Colonic mucosa (tissue), 4 donors: ENCODE results near the gene FOXC1. TPM values are rescaled to one million over a fixed set of nuclear protein-coding genes. Genes with fewer than 3 reads are reported as not detected.

Experiments
- DNase-seq: peaks from one replicate; pipeline ENCODE4 v3.0.0-alpha.2; 2020
- H3K27ac ChIP-seq: fragments of 200-600 bp; one replicate; pipeline ENCODE4 v1.8.0; 2021
- H3K27me3 ChIP-seq: fragments of 200-600 bp; one replicate; pipeline ENCODE4 v1.8.0; 2021
- H3K36me3 ChIP-seq: fragments of 200-600 bp; one replicate; pipeline ENCODE4 v1.8.0; 2021
- H3K4me1 ChIP-seq: fragments of 200-600 bp; one replicate; pipeline ENCODE4 v1.8.0; 2021; ENCODE audit warnings: mild to moderate bottlenecking
- H3K4me3 ChIP-seq: fragments of 200-600 bp; one replicate; pipeline ENCODE4 v1.8.0; 2021
- H3K9ac ChIP-seq, 2 donors: one replicate each; pipeline ENCODE4 v1.7.0; 2013; ENCODE audit warnings: control low read depth in 2 of 2, low read depth in 2 of 2, low read length in 2 of 2
- H3K9me3 ChIP-seq: fragments of 200-600 bp; one replicate; pipeline ENCODE4 v1.8.0; 2021
- intact Hi-C: fragments of 100-400 bp; cut with DNase I; formaldehyde crosslinking; loops from one replicate; pipeline ENCODE4 v1.14.1; 2022
- total RNA-seq, 2 donors: library from RNA; stranded (reverse); fragmentation: NEBNext Ultra II Directional in 1 of 2; extraction: Animal tissue kit (Norgen Biotek cat#: 25700) in 1 of 2; gene quantifications; one replicate each; pipeline ENCODE4 v1.2.1, GENCODE V29; 2021
- TF ChIP-seq, protein P1 (sequence below): fragments of 200-600 bp; IDR thresholded peaks from one replicate; pipeline ENCODE4 v1.8.0; 2022; ENCODE audit warnings: antibody characterized with exemption, mild to moderate bottlenecking
- donor health status: healthy.
- donor health status: DM: no; HTN: no; CAD: no.
- donor health status: DM: no; HTN: no; CAD: no.

The FOXC1 gene
- total RNA-seq, 2 donors from 2014 or later: 0.69 to 1.5 TPM

DNA sequence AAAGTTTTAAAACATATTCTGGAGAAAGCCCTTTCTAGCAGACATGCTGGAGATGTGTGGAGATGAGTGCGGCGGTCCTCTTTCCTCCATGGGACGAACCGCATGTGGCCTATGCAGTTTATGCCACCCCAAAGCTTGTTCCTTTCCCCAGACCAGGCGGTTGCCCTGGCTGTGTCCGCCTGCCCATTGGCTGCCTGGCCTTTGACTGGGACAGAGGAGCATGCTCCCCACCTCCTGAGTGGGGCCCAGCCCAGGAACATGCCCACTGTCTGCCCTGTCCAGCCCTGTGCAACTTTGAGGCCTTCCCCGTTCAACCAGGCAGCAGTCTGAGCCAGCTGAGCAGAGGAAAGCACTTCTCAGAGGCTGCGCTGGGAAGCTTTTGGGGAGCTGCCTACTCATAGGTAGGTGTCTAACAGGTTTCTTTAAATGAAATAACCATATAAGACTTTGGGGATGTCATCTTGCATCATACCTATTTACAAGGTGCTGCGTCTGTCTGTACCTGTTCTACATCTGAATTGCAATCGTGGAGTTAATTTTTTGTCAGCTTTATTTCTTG lies 20.6 kb downstream of the FOXC1 start:
- H3K4me3 ChIP-seq: no peak overlapping the region
- no peak for DNase-seq
- H3K27ac ChIP-seq: no peak overlapping the region
- no peaks in the 10 kb centered on the region for H3K4me1 ChIP-seq
- intact Hi-C loops: no loop called here
- no peaks in the 10 kb centered on the region for H3K27me3 ChIP-seq
- TF ChIP-seq, protein P1, sequence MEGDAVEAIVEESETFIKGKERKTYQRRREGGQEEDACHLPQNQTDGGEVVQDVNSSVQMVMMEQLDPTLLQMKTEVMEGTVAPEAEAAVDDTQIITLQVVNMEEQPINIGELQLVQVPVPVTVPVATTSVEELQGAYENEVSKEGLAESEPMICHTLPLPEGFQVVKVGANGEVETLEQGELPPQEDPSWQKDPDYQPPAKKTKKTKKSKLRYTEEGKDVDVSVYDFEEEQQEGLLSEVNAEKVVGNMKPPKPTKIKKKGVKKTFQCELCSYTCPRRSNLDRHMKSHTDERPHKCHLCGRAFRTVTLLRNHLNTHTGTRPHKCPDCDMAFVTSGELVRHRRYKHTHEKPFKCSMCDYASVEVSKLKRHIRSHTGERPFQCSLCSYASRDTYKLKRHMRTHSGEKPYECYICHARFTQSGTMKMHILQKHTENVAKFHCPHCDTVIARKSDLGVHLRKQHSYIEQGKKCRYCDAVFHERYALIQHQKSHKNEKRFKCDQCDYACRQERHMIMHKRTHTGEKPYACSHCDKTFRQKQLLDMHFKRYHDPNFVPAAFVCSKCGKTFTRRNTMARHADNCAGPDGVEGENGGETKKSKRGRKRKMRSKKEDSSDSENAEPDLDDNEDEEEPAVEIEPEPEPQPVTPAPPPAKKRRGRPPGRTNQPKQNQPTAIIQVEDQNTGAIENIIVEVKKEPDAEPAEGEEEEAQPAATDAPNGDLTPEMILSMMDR: no peak
- no peaks in the 10 kb centered on the region for H3K36me3 ChIP-seq
- H3K9me3 ChIP-seq: no peaks in the 10 kb centered on the region
- no peak overlapping the region for H3K9ac ChIP-seq

DNA sequence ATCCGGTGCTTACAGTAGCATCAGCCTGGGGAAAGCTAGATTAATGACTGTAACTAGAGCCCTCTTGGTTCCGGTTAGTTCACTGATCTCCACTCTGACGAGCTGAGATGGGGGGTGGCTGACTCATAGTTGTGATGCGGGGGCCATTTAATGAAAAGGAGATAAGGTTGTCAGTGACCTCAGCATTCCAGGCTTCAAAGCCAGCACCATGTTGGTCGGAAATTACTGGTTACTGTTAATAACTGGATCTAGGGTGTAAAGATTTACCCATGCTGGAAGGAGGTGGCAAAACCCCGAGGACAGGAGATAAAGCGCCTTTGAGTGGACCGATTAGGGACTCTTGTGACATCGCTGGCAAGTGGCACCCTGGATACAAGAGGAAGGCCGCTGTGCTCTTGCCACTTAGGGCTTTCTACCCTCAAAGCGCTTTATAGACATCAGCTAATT lies 21.1 kb downstream of the FOXC1 start:
- H3K27me3 ChIP-seq: no peaks in the 10 kb centered on the region

GRCh38 chr6:1631251-1631650 lies 21.5 kb downstream of the FOXC1 start:
- Histone ChIP-seq H3K36me3 (no peaks in the 10 kb centered on the region), H3K4me3 (no peak overlapping the region), H3K27me3 (no peaks in the 10 kb centered on the region), H3K4me1 (no peaks in the 10 kb centered on the region), H3K9ac (no peak overlapping the region), H3K27ac (no peak overlapping the region), H3K9me3 (no peaks in the 10 kb centered on the region)
- TF ChIP-seq, protein P1: no peak
- DNase-seq: no peak
- intact Hi-C loops: no loop called here

More for the DNA sequence above, 21.1 kb downstream of the FOXC1 start:
- Histone ChIP-seq H3K27ac (no peak overlapping the region), H3K9ac (no peak overlapping the region), H3K36me3 (no peaks in the 10 kb centered on the region), H3K9me3 (no peaks in the 10 kb centered on the region), H3K4me3 (no peak overlapping the region), H3K4me1 (no peaks in the 10 kb centered on the region)
- intact Hi-C loops: no loop called here
- no peak for DNase-seq
- TF ChIP-seq, protein P1: no peak

DNA sequence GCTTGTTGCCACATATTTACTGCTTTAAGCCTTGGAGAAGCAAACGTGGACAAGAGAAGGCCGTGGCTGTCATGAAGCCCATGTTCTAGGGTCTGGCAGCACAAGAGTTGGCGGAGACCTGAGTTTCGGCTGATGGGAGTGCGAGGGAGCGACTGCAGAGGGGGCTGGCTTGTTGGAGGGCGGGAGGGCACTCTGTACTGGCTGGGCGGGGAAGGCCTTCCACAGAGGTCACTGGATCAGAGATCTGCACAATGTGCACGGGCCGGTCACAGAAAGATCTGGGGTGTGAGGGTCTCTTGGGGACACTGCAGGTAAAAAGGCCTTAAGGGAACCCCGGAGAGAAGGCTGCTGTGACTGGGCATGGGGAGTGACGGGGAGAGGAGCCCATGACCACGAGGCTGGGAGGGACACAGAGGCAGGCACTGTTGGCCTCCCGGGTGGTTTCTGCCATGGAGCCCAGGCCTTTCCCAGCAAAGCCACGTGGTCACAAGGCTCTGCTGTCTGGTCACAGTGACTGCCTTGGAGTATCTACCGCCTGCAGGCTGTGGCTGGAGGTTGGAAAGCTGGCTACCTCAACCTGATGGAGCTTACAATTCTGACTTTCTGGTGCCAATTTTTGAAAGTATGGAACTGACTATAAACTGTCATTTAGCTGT lies 23.8 kb downstream of the FOXC1 start:
- Histone ChIP-seq H3K4me3 (no peak overlapping the region), H3K27me3 (no peaks in the 10 kb centered on the region), H3K36me3 (no peaks in the 10 kb centered on the region), H3K9me3 (no peaks in the 10 kb centered on the region), H3K4me1 (no peaks in the 10 kb centered on the region), H3K9ac (no peak overlapping the region), H3K27ac (no peak overlapping the region)
- no peak for DNase-seq
- TF ChIP-seq, protein P1: no peak
- intact Hi-C loops: no loop called here

DNA sequence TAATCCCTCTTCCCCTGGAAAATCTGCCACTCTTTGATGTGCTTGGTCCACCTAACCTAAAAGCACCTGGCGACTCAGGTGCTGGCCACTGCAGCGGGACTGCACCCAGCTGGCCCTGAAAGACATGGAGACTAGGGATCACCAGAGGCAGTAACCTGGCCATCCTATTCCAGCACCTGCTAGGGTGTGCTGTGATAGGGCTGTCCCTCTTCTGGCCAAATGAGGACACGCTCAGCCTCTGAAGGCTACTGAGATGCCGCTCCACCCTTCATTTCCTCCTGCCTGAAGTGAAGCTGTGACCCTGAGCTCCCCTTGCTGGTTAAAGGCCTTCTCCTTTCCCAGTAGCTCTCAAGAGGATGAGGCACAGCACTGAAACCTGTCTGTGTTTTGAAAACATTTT lies 24.4 kb downstream of the FOXC1 start:
- TF ChIP-seq, protein P1: no peak
- intact Hi-C loops: no loop called here

More for the DNA sequence above, 24.4 kb downstream of the FOXC1 start:
- Histone ChIP-seq H3K9ac (no peak overlapping the region), H3K36me3 (no peaks in the 10 kb centered on the region), H3K4me1 (no peaks in the 10 kb centered on the region), H3K9me3 (no peaks in the 10 kb centered on the region), H3K27ac (no peak overlapping the region), H3K4me3 (no peak overlapping the region), H3K27me3 (no peaks in the 10 kb centered on the region)
- no peak for DNase-seq
